ENCODE results near the gene EEF1E1.
"Not testable (repeated sequence)": the region's sequence is repeated elsewhere in the genome, so short reads cannot be mapped to it uniquely, and the experiment has no call there.

Gene EEF1E1

DNA sequence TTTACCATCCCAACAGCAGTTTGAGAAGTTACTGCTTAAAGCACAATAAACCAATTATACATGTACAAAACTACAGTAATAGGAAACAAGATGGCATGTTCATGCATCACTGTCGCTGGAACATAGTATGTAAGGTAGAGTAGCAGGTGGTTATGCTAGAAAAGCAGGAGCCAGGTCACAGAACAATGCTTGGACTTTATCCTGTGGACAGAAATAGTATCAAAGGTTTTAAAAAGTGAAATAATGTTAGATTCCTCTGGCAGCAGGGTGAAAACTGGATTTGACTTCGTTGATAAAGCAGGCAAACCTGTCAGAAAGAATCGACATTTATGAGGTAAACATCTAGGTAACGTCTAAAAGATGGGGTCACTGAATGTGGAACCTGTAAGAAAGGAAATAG, 40.6 kb downstream of the EEF1E1 start:
- DNase-seq = no peak

DNA sequence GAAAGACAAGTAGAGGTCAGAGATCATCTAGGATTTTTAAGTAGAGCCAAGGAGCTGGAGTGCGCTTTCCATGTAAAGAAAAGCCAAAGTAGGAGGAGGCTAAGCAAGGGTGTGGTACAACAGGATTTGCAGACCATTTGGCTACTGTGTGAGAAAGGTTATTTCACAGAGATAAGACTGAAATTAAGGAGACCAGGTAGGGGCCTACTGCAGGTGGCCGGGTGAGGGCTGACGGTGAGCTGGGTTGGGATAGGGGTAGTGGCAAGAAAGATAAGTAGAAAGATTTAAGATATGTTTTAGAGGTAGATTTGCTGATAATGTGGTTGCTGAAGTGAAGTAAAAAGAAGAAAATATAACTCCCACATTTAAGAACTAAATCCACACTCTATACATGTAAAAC, 42.0 kb downstream of the EEF1E1 start:
- no peak for DNase-seq

DNA sequence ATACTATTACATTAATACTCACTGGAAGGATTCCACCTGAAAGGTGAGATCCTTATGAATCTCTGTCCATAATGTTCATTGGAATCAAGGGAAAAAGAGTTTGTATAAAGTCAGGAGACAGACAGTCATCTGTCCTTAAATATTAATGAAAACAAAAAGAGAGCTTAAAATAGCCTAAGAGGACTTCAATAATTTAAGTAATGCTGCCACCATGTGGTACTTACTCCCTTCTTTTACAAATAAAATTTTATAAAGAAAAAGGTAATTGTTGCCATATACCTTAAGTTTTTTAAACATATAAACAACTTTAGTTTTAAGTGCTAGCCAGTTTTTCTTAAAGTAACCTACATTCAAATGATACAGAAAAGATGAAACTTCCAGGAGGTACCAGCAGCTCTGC, 43.2 kb downstream of the EEF1E1 start:
- no peak for DNase-seq

DNA sequence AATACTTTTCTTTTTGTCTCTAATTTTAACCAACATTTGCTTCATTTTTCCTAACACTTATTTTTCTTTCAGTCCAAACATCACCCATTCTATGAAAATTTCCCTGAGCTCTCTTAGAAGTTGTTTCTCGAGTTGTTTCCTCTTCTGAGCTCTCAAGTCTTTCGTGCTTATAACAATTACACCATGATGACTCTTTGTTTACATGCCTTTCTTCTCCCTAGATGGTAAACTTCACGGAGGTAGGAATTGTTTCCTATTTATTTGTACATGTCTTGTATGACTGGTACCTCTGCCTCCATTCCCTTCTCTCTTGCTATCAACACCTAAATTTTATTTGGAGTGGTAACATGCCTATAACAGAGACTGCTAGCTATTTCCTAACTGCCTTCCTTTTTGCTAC, 44.6 kb downstream of the EEF1E1 start:
- no peak for DNase-seq

DNA sequence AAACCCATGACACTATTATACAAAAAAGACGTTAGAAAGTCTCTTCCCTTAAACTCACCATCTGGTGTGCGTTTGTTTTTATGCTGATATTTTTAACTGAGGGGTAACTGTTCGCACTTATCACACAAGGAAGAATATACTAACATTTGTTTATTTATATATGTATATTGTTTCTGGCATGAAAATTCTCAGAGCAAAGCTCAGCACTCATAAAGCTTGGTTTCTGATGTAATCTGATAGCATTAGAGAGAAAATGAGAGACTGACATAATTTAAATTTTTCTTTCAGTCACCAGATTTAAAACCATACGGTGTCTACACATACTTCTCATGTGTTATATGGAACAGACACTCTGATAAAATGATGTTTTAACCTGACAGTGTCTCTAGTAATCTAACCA, 45.1 kb downstream of the EEF1E1 start:
- DNase-seq = no peak

DNA sequence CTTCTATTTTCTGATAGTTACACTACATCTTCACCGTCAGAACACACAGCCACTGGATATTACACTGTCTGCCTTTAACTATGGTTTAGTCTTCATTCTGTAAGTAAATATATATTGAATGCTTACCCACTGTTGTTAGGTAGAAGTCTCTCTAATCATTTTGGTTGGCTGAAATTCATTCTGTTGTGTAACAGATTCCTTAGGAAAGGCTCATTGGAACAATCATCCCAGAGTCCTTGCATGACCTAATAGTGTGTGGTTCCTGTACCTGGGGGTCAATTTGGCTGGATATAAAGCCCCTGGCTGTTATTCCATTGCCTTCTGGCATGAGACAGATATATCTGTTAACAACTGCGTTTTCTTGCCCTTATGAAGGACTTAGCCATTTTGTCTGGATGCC, 48.1 kb downstream of the EEF1E1 start:
- no peak for DNase-seq

DNA sequence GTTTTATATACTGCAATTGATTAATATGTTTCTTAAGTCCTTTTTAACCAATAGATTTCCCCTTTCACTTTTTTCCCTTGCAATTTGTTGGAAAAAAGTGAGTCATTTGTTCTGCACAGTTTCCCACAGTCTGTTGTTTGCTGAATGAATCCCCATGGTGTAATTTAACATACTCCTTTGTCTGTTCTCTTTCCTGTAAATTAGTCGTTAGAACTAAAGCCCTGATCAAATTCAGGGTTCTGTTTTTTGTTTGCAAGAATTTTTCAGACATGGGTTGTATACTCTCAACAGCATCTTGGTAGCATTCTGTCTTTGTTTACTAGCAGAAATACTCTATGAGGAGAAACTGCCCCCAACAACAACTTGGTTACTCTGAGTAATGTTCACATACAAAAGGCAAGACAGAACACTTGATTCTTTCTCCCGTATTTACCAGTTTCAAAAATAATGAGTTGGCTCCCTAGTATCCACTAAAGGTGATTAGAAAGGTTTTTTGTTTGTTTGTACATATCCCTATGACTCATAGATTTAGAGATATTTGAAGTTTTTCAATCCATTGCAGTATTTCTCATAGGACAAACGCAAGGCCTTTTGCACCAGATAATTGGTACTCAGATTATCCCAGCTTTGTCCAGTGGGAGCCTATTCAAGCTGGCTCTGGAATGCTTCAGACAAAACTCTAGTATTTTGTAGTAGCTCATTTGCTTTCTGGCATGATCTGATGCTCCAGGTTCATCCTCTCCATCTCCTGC, 54.6 kb downstream of the EEF1E1 start:
- no peak for DNase-seq

DNA sequence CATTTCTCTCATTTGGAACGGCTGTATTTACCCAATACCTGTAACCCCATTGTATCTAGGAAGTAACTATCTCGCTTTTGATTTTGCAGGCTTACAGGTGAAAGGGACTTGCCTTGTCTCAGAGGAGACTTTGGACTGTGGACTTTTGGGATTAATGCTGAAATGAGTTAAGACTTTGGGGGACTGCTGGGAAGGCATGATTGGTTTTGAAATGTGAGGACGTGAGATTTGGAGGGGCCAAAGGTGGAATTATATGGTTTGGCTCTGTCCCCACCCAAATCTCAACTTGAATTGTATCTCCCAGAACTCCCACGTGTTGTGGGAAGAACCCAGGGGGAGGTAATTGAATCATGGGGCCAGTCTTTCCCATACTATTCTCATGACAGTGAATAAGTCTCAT, 56.6 kb downstream of the EEF1E1 start:
- DNase-seq = not testable (repeated sequence)

DNA sequence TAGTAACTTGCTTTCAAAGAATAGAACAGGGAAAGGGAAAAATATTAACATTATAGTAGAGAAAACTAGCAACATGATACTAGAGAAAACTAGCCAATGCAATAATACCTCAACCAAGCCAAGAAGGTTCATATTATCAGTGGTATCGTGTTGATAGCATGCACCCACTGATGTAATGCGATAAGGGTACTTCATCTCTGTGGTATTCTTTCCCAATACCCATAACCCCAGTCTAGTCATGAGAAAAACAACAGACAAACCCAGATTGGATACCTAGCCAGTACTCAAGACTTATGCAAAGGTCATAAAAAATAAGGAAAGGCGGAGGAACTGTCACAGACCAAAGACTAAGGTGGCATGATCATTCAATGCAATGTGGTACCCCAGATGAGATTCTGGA, 59.1 kb downstream of the EEF1E1 start:
- DNase-seq = no peak

DNA sequence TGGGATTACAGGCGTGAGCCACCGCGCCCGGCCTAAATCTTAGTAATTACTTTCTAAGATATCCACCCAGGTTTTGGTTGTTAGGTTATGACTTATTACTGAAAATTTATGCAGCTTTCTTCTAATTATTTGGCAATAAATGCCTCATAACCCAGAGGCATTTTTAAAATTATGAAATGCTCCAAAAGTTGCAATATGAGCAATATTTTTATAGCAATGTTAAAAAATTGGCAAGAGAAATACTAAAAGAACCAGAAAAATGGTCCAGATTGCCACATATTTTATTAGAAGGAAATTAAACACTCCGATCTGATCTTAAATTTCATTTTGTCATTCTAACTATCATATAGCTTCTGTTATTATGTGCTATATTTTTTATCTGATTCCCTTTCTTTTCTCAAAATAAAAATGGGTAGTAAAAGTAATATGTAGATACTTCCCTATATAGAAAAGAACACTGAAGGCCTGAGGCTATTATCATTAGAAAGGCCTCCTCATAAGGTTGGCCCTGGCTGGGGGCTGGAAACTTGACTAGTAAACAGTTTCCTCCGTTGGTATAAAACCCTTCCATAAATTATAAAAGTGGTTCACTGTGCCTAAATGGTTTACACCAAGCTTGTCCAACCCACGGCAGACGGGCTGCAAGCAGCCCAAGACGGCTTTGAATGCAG, 60.3 kb downstream of the EEF1E1 start:
- no peak for DNase-seq

DNA sequence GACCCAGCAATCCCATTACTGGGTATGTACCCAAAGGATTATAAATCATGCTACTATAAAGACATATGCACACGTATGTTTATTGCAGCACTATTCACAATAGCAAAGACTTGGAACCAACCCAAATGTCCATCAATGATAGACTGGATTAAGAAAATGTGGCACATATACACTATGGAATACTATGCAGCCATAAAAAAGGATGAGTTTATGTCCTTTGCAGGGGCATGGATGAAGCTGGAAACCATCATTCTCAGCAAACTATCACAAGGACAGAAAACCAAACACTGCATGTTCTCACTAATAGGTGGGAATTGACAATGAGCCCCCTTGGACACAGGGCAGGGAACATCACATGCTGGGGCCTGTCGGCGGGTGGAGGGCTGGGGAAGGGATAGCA, 68.2 kb downstream of the EEF1E1 start:
- not testable (repeated sequence) for DNase-seq

DNA sequence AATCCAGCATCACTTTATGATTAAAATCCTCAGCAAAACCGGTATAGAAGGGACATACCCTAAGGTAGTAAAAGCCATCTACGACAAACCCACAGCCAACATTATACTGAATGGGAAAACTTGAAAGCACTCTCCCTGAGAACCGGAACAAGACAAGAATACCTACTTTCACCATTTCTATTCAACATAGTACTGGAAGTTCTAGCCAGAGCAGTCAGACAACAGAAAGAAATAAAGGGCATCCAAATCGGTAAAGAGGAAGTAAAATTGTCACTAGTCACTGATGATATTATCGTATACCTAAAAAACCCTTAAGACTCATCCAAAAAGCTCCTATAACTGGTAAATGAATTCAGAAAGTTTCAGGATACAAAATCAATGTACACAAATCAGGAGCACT, 71.4 kb downstream of the EEF1E1 start:
- no peak for DNase-seq
